Measurements from ENCODE around the gene PRR15.

The PRR15 gene

DNA sequence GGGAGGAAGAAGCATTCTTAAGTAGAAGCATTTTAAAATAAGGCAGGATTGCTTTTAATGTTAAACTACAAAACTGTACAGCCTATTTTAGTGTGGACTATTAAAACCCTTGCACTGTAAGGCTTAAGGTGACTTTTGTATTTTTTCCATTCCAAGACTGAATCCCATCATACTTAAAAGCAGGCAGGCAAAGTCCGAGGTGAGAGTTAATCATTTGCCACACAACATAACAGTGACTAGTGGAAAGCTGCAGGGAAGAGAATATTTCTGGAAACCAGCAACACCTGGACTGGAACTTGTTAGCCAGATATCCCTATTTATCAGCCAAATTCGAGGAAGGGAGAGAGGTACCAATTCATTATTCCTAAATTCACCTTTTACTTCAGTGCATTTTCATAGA lies 3.5 kb downstream of the PRR15 start:
- peak; percentile 31 for DNase-seq

- no peak for DNase-seq
Measured at GRCh38 chr7:29569648-29570047, 6.0 kb downstream of the PRR15 start.

DNA sequence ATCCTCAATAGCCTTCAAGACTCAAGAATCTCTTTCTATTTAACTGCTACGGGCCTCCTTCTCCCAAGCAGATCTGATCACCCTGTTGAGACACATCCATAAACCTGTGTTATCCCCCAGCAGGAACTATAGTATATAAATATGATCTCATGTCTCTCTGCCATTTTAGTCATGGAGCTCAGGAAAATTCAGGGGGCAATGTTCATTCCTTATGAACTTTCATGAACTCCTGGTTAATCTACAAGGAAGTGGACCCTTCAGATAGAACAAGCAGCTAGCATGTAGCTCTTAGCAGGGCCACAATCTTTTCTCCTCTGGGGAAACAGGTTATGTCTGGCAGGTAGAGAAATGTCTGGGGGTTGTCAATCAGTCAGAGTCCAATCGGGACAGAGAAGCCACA lies 8.9 kb downstream of the PRR15 start:
- no peak for DNase-seq

GRCh38 chr7:29573567-29573966 lies 9.9 kb downstream of the PRR15 start:
- no peak for DNase-seq

GRCh38 chr7:29574659-29575058 lies 11.0 kb downstream of the PRR15 start:
- no peak for DNase-seq

DNA sequence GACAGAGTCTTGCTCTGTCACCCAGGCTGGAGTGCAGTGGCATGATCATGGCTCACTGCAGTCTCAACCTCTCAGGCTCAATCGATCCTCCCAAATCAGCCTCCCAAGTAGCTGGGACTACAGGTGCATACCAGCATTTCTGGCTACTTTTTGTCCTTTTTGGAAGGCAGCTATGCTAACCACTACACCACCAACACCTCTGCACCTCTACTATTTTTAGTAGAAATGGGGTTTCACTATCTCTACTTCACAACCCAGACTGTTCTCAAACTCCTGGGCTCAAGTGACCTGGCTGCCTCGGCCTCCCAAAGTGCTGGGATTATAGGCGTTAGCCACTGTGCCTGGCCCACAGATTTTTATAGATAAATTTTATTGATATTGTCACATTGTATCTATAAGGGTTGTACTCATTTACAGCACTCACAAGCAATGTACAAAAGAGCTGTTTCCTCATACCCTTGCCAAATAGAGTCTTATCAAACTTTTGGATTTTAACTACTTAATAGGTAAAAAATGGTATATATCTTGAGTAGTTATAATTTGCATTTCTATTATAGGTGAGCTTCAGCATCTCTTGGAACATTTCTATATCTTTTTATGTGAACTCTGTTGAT lies 23.7 kb downstream of the PRR15 start:
- DNase-seq: no peak

- DNase-seq: no peak
Measured at GRCh38 chr7:29588212-29588611, 24.6 kb downstream of the PRR15 start.

DNA sequence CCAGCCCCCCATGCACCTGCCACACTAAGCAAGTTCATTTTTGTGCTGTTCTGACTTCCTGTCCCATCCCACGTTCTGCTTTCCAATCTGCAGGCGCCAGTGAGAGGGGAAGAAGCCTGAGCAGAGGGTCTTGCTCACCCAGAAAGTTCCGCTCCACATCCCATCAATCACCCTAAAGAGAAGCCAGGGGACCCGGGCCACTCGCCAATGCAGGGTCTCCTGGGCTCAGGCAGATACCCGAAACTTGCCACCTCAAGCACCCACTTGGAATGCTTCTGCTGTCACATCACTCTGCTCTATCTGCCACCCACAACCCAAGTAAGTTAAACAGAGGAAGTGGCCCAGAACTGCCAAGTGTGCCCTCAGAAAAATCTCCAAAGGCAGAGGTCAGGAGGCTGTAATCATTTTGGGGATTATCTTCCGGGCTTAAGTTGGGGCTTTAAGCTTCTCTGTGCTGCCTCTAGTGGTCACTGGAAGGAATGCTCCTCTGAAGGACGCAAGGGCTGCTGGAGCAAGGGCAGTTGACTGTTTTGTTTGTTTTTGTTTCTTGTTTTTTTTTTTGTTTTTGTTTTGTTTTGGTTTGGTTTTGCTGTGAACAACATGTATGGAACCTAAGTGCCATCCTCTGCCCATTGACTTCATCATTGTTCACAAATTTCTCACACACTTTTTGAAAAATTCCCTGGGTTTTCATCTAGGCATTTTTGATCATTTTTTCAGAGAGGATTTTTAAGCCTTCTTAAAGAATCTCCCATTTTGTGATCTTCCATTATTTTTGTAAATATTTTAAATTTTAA lies 25.5 kb downstream of the PRR15 start:
- no peak for DNase-seq

- no peak for DNase-seq
Measured at GRCh38 chr7:29592866-29593265, 29.2 kb downstream of the PRR15 start.

DNA sequence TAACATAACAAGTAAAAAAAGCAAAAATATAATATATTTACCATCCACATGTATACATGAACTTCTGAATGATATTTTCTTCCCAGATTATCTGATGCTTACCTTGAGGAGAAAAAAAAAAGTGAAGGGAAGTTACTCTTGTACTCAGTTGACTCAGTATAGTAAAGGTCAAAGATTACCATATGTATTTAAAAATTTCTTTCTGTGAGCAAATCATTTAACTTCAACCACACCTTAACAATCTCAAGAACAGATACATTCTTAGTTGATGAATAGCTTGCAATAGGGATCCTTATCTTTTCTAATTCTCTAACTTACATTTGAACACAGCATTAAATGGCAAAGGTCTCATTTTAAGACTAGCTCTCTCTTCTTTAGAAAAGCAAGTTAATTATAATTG lies 29.8 kb downstream of the PRR15 start:
- no peak for DNase-seq

DNA sequence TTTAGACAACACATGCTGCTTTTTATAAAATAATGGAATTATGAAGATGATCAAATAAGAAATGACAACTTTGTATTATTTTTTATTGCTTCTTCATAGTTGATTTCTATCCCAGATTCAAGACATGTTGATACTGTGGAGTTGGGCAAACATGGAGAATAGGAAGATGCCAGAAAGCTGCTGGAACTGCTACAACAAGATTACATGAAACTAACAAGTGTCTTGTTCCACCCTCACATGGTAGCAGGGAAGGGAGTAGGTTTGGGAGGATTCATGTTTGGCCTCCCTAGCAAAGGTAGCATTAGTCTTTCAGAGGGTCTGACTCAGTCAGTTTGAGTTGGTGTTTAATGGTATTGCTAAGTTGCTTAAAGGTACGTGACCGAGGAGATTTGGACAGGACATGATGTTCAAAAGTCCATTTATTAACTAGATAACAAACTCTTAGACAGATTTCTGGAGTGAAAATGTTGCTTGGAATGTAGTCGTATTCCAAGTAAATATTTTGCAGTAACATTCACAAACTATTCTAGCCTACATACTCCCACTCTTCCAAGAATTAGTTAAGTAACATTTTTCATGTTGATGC lies 33.1 kb downstream of the PRR15 start:
- no peak for DNase-seq

GRCh38 chr7:29597266-29597665 lies 33.6 kb downstream of the PRR15 start:
- no peak for DNase-seq

DNA sequence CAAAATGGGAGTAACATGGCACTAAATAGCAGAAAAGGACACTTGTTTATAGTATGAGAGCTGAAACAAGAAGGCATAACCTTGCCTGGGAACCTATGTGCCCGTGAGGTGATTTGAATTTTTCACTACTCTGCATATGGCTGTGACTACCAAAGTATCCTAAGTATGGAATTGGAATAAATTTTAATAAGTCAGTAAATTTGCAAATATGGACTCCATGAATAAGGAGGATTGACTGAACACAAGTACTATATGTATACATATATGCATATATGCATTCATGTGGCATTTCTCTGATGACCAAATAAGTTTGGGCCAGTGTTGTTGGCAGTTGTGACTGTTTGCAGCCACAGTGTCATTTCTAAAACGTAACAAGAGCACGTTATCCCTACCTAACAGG lies 34.5 kb downstream of the PRR15 start:
- DNase-seq: no peak

GRCh38 chr7:29598613-29599012 lies 35.0 kb downstream of the PRR15 start:
- no peak for DNase-seq

- DNase-seq: no peak
Measured at GRCh38 chr7:29599026-29599425, 35.4 kb downstream of the PRR15 start.

GRCh38 chr7:29600661-29601060 lies 37.0 kb downstream of the PRR15 start:
- DNase-seq: no peak

GRCh38 chr7:29604052-29604451 lies 40.4 kb downstream of the PRR15 start:
- DNase-seq: no peak

DNA sequence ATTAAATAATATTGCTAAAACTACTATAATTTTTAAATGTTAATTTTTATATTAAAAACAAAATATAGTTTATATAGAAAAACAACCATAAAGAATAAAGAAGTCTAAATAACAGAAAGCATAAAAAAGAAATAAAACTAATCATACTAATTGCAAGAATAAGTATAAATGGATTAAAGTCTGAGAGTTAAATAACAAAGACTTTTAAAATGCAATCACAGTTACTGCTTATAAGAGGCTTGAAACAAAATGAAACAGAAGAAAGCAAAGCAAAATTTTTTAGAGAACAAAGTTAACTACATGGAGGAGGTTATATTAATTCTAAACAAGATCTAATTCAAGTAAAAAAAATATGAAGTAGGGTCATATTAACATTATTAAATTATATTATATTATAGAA lies 41.1 kb downstream of the PRR15 start:
- no peak for DNase-seq

- no peak for DNase-seq
Measured at GRCh38 chr7:29605671-29606070, 42.0 kb downstream of the PRR15 start.

DNA sequence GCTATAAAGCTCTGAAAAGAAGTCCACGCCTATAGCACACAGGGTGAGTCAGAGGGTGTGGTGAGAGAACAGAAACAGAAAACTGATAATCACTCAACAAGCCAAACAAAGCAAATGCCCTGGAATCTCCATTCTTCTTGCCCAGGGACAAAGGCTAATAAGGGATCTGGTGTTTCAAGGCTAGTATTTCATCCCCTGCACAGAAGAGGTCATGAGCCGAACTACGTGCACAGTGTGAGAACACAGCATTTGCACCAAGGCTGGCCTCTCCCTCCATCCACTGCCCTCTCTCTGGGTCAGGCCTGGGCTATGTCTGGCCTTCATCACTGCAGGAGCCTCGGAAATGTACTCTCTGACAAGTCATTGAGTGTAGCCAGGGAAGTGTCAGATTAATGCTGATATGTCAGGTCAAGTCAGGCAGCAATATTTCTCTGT lies 42.7 kb downstream of the PRR15 start:
- DNase-seq: no peak

- no peak for DNase-seq
Measured at GRCh38 chr7:29606830-29607229, 43.2 kb downstream of the PRR15 start.

GRCh38 chr7:29607259-29607658 lies 43.6 kb downstream of the PRR15 start:
- DNase-seq: no peak

- DNase-seq: no peak
Measured at GRCh38 chr7:29607889-29608288, 44.3 kb downstream of the PRR15 start.
